Measurements from ENCODE around the gene PSMA8.

DNA sequence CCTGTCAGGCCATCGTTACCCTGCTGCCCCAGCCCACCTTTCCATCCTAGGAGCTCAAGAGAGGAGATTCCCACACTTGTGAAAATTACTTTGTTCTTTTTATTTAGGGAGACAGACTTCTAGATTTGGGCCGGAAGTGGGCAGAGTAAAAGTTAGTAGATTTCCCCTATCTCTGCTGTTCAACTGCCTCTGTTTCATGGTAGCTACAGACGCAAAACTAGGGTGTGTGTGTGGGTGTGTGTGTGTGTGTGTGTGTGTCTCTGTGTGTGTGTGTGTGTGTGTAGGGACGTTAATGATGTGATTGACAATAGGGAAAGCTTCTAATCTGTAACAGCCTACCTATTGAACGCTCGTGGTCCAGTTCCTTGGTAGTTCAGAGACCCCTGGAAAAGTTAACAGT, 438 bp downstream of the PSMA8 start:
- TF ChIP-seq POLR2AphosphoS5 (IDR thresholded peaks at IDR 0.05; ENCODE audit: low read depth, low read length) = no peak
- TF ChIP-seq TAF1 (IDR thresholded peaks at IDR 0.05; ENCODE audit: low read depth, low read length) = no peak
- no peak for TF ChIP-seq POLR2A (IDR thresholded peaks at IDR 0.05; ENCODE audit: low read depth, low read length)
- TF ChIP-seq PAX5 (IDR thresholded peaks at IDR 0.05; ENCODE audit: insufficient read depth, low read length, severe bottlenecking) = no peak
- no peak for TF ChIP-seq SPI1 (IDR thresholded peaks at IDR 0.05; ENCODE audit: low read depth, low read length)

Measured in GM12891 (cell line).